HG03342 (cell line): ENCODE results near the gene CTNND1.
"Not testable (repeated sequence)": the region's sequence is repeated elsewhere in the genome, so short reads cannot be mapped to it uniquely, and the experiment has no call there.

Experiments
- ATAC-seq: cut with Tn5 transposase; IDR thresholded peaks from one replicate; pipeline ENCODE4 v1.9.1; 2021; ENCODE audit warnings: mild to moderate bottlenecking, moderate library complexity; ENCODE audit not compliant: unreplicated experiment

The CTNND1 gene

DNA sequence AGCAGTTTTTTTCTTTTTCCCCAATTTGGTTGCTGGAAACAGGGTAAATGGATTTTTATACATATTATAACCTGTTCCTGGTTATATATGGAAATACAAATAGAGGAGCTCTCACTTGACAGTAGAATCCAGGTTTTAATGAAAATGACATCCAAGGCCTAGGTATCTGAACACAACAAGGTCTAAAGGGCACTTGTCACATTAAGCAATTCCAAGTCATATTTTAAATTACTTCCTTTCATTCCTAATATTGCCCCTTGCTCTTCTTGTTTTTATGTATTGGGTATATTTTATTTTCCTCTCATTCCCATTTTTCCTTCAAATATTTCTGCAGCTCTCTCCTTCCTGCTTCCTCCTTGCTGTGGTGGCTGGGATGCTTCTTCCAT, 27.1 kb downstream of the CTNND1 start:
- no peak for ATAC-seq

DNA sequence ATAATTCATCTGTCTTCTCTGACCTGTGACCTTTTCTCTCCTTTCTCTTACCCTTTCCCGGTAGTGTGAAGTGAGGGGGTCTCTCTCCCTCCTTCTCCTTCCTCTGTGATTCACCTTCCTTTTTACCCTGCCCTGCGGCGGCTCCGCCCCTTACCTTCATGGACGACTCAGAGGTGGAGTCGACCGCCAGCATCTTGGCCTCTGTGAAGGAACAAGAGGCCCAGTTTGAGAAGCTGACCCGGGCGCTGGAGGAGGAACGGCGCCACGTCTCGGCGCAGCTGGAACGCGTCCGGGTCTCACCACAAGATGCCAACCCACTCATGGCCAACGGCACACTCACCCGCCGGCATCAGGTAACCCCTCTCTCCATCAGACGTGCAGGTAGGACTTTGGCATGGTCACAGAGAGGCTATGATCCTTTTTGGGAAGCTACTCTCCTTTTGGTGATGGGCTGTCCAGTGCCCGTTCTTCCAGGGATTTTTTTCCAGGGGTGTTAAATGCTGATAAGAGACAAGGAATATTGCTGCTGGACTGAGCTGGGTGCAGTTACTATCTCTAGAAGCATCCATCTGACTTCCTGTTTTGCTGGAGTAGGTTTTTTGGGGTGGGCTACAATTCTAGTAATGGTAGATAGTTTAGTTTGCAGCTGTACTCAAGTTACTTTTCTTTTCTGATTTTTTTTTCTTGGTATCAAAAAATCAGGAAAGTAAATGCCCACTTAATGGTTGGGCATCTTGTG, 29.9 kb downstream of the CTNND1 start:
- no peak for ATAC-seq

DNA sequence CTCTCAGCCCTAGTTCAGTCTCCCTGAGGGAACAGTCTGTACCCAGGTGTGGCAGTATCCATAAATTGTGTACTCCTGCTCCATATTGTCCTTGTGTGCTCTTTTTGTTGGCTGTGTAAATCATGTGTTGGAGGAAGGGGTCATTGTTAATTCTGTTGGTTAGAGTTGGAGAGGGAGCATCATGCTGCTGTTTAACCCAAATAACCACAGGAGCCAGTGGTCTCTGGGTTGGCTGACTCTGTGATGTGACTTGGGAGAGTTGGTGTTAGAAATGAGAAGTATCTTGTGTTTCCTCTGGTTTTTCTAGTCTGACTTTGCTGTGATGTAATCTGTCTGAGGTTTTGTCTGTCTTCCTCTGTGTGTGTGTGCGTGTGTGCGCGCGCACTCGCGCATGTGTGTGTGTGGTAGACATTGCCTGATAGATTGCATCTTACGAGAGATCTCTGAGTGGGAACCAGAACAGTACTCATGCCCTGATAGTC, 30.5 kb downstream of the CTNND1 start:
- peak; percentile 90 for ATAC-seq

DNA sequence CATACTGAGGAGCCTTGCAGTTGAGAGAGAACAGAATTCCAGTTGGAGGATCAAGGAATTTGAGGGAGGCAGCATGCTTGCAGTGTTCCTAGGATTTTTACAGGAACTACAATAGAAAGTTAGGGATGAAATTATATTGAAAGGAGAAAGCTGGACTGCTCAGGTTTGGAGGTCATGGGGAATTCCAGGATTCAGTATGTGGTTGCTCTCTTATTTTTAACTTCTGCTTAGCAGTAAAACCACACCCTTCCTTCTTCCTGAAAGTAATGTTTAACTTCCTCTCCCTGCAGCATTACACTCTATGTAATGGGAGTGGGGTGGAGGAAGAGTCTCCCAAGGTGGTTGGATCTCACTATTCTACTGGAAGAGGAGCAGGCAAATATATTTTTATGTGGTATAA, 31.3 kb downstream of the CTNND1 start:
- no peak for ATAC-seq

DNA sequence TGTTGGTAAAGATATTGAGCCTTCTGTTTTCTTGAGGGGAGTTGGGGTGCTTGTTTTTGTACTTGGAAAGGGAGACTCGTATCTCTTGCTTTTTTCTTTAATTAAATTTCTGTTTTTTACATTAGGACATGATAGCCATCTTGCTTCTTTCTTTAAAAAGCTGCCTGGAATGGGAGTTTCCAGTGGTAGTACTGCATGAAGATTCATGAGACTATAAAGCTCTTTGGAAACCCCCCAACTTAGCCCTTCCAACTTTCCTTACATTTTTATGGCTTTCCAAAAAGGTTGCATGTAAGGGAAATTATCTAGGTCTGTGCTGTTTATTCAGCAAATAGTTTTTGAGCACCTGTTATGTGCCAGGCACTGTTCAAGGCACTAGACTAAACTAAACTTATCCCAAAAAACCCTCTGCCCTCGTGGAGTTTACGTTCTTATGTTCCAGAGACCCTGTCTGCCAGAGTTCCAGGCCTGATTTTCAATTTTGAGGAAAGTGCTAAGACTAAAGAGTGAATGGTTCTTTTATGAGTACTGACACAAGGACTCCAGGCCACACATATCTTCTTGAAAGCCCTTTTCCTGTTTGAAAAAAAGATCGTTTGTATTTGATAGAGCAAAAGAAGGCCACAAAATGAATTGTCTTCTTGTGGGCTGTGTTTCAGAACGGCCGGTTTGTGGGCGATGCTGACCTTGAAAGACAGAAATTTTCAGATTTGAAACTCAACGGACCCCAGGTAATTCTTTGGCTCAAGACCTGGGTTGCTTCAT, 31.9 kb downstream of the CTNND1 start:
- ATAC-seq = no peak

DNA sequence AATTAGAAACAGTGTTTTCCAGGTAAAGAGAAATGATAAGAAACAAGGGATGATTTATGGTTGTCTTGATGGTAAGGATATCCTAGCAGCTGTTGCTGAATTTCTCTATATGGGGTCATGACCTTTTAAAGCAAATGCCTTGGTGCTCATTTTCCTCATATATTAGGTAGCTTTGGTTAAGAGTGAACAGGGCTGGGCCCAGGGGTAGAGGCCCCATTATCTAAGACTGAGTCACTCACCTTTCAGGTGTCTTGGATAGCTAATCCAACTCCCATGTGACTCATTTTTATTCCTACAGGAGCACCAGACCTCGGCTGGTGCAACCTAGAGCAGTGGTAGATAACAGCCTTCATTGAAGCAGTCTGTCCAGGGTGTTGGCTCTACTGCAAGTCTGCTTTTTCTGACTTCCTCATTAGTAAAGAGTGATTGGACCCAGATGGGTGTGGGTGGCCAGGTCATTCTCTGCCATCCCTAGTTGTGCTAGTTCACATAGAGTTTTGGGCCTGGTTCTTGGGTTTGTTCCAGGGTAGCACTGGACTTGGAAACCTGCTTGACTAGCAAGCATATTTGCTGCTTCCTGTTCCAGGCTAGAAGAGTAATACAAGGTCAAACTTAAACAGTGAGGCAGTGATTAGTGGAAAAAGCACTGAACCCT, 37.4 kb downstream of the CTNND1 start:
- ATAC-seq = no peak

DNA sequence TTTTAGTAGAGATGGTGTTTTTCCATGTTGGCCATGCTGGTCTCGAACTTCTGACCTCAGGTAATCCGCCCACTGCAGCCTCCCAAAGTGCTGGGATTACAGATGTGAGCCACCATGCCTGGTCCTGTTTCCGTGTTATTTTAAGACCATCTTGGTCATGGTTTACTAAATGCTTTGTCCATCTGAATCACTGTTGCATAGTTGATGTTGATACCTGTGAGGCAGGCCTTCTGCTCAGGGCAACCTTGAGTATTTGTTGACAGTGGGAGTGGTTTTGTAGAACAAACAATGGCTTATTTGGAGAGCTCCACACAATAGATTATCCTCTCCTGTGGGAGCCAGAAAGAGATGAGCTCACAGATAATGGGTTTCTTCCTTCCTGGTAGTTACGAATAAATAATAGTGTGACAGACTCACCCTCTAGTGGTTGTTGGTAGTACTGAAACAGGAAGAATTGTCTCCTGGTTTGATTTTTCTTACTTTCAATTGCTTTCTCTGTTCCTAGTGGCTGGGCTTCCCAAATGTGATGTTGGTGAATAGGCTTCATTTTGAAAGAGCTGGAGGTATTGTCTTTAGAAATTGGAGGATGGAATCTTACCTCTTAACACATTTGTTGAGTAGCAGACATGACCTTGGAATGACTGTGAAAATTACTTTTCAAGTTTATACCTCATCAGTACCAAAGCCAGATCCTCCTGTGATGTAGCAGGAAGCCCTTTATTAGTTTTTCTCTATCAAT, 39.0 kb downstream of the CTNND1 start:
- peak; percentile 82 for ATAC-seq

DNA sequence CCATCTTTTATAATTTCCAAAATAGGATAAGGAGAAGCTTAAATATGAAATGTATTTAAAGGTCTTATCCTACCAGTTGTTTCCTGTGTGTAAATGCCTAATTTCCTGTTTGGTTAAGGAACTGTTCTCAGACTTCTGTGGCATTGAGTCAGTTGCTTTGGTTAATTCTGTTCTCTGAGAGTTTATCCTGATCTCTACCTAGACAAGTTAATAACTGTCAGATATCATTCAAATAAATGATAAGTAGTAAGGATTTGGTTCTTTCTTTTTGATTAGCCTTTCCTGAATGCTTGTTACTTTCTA, 39.5 kb downstream of the CTNND1 start:
- no peak for ATAC-seq

DNA sequence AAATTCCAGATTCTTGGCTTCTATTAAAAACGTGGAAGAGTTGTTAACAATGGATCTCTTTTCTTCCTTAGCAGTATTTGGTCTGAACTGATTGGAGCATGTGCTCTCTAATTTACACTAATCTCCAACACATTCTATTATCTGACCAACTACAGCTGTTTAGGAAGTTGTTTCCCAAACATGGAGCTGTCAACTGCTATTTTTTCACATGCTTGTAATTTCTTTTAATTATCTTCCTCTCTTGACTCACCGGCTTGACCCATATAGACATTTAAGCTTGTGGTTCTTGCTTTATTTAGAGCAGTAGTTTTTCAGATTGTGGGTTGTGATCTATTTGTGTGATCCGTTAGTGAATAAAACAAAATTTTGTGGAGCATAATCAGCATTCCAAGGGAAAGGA, 40.8 kb downstream of the CTNND1 start:
- no peak for ATAC-seq

DNA sequence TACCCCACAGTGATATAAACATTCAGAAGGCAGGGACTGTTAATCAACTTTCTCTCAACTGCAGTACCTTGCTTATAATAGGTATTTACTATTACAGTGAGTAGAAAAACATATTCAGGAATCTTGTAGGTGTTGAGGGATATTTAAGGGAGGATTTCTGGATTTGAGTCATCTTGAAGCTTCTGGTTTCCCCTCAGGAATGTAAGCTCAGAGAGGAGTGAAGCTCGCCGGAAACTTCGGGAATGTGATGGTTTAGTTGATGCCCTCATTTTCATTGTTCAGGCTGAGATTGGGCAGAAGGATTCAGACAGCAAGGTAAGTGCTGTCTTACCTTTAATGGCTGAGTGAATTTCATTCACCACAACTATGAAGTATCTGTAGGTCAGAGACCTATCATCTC, 42.9 kb downstream of the CTNND1 start:
- no peak for ATAC-seq

DNA sequence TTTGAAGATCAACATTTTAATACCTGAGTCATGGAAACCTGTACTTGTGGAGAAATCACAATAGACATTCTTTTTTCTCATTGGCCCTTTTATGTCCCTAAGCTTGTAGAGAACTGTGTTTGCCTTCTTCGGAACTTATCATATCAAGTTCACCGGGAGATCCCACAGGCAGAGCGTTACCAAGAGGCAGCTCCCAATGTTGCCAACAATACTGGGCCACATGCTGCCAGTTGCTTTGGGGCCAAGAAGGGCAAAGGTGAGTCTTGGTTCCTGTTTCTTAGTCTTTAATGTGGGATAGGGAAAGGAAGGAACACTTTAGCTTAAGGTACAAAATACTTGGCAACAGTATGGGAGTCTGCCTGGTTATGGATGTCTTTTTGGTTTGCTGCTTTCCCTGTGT, 44.2 kb downstream of the CTNND1 start:
- ATAC-seq = no peak

DNA sequence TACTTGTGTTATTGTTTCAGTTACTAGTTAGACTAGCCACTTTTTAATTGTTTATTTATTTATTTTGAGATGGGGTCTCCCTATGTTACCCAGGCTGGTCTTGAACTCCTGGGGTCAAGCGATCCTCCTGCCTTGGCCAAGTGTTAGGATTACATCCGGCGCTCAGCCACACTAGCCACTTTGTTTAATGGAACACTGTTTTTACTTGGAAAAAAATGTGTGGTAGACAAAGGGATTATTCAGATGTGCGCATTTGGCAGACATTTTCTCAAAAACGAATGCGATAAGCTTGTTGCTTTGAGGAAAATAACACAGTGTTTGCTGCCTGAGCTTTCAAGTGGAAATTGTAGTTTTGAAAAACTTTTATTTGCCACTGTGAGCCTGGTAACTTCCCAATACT, 51.0 kb downstream of the CTNND1 start:
- no peak for ATAC-seq

DNA sequence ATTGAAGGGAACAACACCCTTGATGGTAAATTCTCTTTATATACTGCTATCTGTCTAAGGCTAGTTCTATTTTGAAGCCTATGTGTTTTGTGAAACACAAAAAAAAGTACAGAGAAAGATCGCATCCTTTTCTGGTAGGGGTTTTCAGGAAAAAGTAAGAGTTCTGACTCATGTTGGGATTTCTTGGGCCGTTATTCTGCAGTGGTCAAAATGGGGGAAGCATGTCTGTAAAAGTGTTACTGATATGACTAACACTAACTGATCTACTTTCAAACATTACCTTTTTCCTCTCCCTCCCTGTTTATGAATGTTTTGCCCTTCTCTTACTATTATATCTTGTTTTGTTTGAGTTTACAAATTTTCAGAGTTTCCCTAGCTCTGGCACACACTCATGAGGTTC, 53.9 kb downstream of the CTNND1 start:
- peak; percentile 62 for ATAC-seq

DNA sequence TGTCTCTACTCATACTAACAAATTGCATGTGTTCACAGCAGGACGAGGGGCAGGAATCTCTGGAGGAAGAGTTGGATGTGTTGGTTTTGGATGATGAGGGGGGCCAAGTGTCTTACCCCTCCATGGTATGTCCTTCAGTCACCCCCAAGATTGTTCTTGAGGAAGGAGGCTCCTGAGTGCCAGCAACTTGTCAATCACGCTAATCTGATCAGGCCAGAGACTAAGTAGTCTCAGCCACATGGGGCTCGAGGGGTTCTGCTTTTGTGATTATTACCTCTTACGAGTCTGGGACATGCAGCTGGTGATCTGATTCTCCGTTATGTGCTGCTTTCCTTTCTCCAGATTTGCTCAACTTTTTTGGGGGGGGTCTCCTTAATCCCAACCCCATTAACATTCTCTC, 54.3 kb downstream of the CTNND1 start:
- peak; percentile 5 for ATAC-seq

DNA sequence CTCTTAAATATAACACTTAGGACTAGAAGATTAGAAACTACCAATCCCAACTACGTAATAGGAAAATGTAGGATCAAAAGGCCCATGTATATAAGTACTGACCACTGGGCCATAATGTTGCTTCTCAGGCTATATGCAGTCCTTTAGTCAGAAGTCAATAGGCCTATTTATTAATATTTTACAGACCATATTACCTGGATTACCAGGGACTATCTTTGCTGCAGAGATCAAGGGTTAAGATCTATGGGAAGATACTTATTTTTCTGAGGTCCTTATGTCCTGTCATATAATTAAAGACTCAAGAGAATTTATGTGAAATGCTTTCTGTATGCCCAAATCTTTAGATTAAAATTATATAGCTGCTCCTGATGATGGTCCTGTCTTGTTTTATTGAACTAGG, 57.2 kb downstream of the CTNND1 start:
- ATAC-seq = no peak

DNA sequence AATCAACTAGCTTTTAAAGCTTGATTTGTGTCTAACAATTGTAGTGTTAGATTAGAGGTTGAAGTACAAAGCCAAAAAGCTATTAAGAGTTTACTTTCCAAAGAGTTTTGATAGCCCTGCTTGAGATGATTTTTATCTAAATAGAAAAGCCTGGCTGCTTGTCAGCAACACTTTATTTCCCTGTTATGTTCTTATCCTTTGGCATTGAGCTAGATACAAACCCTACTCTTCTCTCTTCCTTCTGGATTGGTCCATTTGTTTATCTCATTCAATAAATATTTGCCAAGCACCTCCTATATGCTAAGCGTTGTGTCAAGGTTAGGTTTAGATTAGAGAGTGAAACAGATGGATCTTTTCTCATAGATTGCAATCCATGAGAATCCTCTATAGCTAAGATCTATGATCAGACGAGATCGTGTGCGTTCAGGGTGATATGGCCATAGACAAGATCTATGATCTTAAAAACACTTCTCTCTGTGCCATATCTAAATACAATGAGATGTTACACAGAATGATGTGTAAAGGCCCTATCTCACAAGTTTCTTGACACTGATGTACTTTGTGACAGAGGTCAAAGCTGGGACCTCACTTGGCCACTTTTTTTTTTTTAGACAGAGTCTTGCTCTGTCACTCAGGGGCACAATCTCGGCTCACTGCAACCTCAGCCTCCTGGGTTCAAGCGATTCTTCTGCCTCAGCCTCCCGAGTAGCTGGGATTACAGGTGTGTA, 57.8 kb downstream of the CTNND1 start:
- ATAC-seq = no peak

DNA sequence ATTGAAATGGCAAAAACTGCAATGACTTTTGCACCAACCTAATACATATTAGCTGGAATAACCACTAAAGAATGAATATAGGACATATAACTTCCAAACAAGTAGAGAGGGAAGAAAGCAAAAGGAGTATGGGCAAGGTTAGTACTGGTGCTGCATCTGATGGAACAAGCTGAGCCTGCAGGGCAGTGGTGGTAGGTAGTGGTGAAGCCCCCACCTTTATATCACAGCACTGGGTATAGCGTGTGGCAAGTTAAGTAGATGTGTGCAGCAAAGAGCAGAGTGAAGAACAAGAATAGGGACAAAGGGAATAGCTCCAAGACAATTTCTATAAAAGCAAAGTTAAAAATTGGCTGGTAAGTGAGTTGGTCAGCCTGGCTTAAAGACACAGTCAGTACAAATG, 62.3 kb downstream of the CTNND1 start:
- ATAC-seq = no peak

DNA sequence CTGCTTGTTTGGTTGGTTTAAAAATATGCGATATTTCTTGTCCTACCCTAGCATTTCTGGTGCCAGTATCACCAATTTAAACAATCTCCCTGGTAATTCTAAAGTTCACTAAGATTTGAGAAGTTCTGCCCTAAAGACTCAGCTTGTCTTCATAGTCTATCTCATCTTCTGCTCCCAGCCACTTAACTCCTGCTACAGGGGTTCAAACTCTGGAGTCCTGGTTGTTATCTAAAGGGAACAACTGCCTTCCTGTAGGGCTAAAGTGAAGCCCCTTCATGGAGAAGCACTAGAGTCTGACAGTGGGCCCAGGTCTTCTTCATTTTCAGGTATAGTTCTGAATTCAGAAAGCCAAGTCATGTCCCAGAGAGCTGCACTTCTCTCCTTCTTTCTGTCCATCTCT, 73.2 kb downstream of the CTNND1 start:
- ATAC-seq = no peak

DNA sequence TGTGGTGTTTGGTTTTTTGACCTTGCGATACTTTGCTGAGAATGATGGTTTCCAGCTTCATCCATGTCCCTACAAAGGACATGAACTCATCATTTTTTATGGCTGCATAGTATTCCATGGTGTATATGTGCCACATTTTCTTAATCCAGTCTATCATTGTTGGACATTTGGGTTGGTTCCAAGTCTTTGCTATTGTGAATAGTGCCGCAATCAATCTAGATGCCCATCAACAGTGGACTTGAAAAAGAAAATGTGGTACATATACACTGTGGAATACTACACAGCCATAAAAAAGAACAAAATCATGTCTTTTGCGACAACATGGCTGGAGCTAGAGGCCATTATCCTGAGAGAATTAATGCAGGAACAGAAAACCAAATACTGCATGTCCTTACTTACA, 77.0 kb downstream of the CTNND1 start:
- not testable (repeated sequence) for ATAC-seq

DNA sequence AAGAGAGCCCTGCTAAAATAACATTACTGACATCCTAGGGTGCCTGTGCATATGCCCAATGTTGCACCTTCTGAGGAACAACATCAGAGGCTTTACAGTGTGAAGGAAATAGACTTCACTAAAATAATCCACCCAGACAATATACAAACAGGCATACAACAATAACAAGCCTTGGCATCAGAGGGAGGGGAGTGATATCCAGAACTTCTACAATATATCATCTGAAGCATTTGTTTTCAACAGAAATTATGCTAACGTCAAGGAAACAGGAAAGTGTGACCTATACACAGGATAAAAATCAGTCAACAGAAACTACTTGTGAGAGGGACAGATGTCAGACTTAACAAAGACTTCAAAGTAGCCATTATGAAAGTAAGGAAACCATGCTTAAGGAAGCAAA, 81.3 kb downstream of the CTNND1 start:
- no peak for ATAC-seq

DNA sequence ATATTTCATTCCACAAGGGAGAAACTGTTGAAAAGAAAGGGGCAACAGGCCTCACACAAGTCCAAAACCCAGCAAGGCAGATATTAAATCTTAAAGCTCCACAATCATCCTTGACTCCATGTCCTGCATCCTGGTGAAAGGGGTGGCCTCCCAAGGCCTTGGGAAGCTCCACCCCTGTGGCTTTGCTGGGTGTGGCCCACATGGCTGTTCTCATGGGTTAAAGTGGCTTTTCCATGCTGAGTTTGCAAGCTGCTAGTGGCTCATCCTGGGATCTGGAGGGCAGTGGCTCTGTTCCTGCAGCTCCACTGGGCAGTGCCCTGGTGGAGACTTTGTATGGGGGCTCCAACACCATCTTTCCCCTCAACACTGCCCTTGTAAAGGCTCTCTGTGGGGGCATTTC, 106.4 kb downstream of the CTNND1 start:
- no peak for ATAC-seq
